Thyroid gland (tissue), 4 donors: ENCODE measurements around the gene NMBR. TPM values are rescaled to one million over a fixed set of nuclear protein-coding genes. Genes with fewer than 3 reads are reported as not detected.
"Not testable (repeated sequence)": the region's sequence is repeated elsewhere in the genome, so short reads cannot be mapped to it uniquely, and the experiment has no call there.

Experiments used
- DNase-seq, 2 donors: peaks; one replicate each; pipeline ENCODE4 v3.0.0-alpha.2; 2019
- H3K27ac ChIP-seq, 3 donors: fragments of 200-600 bp; sonication (generic); 1 replicate in 2 of 3; 2 replicates in 1 of 3; pipeline ENCODE4 v1.5.1; 2016 to 2019; ENCODE audit warnings: mild to moderate bottlenecking in 1 of 3, moderate library complexity in 1 of 3
- H3K27me3 ChIP-seq: fragments of 200-600 bp; sonication (generic); one replicate; pipeline ENCODE4 v1.5.1; 2019
- H3K36me3 ChIP-seq, 2 donors: fragments of 200-600 bp; sonication (generic); one replicate each; pipeline ENCODE4 v1.5.1; 2016 to 2019
- H3K4me1 ChIP-seq, 2 donors: fragments of 200-600 bp; sonication (generic); one replicate each; pipeline ENCODE4 v1.5.1; 2017 to 2019
- H3K4me3 ChIP-seq, 3 donors: fragments of 200-600 bp; sonication (generic); replicated peaks in 1 of 3; 1 replicate in 2 of 3; 2 replicates in 1 of 3; pipeline ENCODE4 v1.5.1; 2016; ENCODE audit warnings: mild to moderate bottlenecking in 1 of 3
- H3K9me3 ChIP-seq: fragments of 200-600 bp; sonication (generic); one replicate; pipeline ENCODE4 v1.5.1; 2017
- POLR2A ChIP-seq, 2 donors: fragments of 450-650 bp; IDR thresholded peaks; one replicate each; pipeline ENCODE4 v1.6.1; 2017; ENCODE audit warnings: antibody characterized with exemption in 2 of 2, mild to moderate bottlenecking in 2 of 2, moderate library complexity in 1 of 2
- WGBS, 2 donors: methylation state at CpG; one replicate each; pipeline ENCODE4 v1.1.5; 2017; 5-methylcytosine and 5-hydroxymethylcytosine counted together
- intact Hi-C: fragments of 100-400 bp; cut with DNase I; formaldehyde crosslinking; loops from one replicate; pipeline ENCODE4 v1.15.1; 2023
- total RNA-seq, 4 donors: library from RNA; depleted of rRNA; stranded (reverse); fragments of >200 nt; gene quantifications; one replicate each; pipeline ENCODE4 v1.2.3, GENCODE V29; 2016
- TF ChIP-seq, protein P1 (sequence below), 6 experiments: fragments of 200-600 bp in 3 of 6; fragments of 450-650 bp in 3 of 6; sonication (generic) in 3 of 6; IDR thresholded peaks; one replicate each; pipeline ENCODE4 v1.5.1; 2016 to 2019; ENCODE audit warnings: antibody characterized with exemption in 6 of 6, mild to moderate bottlenecking in 2 of 6, inconsistent platforms in 1 of 6, moderate library complexity in 1 of 6

The NMBR gene
- total RNA-seq, 4 donors from 2014 or later: 0.33 TPM; not detected in 3

DNA sequence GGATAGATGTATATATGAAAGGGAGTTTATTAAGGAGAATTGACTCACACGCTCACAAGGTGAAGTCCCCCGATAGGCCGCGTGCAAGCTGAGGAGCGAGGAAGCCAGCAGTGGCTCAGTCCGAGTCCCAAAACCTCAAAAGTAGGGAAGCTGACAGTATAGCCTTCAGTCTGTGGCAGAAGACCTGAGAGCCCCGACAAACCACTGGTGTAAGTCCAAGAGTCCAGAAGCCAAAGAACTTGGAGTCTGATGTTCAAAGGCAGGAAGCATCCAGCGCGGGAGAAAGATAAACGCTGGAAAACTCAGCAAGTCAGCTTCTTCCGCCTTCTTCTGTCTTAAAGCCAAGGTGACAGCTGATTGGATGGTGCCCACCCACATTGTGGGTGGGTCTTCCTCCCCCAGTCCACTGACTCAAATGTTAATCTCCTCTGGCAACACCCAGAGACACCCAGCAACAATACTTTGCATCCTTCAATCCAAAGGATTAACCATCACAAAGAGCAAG is 116.8 kb downstream of the NMBR start:
- no peak overlapping the region for H3K27ac ChIP-seq
- WGBS, 2 donors: 59 to 67% methylated on average over 11 of the region's 11 CpGs
- no peak for DNase-seq
- no peak for TF ChIP-seq POLR2A (IDR thresholded peaks at IDR 0.05)
- TF ChIP-seq, protein P1, sequence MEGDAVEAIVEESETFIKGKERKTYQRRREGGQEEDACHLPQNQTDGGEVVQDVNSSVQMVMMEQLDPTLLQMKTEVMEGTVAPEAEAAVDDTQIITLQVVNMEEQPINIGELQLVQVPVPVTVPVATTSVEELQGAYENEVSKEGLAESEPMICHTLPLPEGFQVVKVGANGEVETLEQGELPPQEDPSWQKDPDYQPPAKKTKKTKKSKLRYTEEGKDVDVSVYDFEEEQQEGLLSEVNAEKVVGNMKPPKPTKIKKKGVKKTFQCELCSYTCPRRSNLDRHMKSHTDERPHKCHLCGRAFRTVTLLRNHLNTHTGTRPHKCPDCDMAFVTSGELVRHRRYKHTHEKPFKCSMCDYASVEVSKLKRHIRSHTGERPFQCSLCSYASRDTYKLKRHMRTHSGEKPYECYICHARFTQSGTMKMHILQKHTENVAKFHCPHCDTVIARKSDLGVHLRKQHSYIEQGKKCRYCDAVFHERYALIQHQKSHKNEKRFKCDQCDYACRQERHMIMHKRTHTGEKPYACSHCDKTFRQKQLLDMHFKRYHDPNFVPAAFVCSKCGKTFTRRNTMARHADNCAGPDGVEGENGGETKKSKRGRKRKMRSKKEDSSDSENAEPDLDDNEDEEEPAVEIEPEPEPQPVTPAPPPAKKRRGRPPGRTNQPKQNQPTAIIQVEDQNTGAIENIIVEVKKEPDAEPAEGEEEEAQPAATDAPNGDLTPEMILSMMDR (IDR thresholded peaks at IDR 0.05): no peak
- H3K36me3 ChIP-seq: no peaks in the 10 kb centered on the region
- intact Hi-C loops: no loop called here
- H3K9me3 ChIP-seq: no peaks in the 10 kb centered on the region
- H3K4me3 ChIP-seq: no peak overlapping the region
- H3K27me3 ChIP-seq: no peaks in the 10 kb centered on the region
- H3K4me1 ChIP-seq: no peaks in the 10 kb centered on the region

DNA sequence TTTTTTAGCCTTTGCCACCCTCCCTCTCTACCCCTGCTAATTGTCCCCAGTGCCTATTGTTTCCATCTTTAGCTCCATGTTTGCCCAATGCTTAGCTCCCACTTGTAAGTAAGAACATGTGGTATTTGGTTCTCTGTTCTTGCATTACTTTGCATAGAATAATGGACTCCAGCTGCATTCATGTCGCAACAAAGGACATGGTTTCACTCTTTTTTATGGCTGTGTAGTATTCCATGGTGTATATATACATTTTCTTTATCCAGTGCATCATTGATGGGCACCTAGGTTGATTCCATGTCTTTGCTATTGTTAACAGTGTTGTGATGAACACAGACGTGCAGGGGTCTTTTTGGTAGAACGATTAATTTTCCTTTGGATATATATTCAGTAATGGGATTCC is 118.4 kb downstream of the NMBR start:
- no peak for TF ChIP-seq POLR2A (IDR thresholded peaks at IDR 0.05)
- TF ChIP-seq, protein P1 (IDR thresholded peaks at IDR 0.05): no peak
- H3K9me3 ChIP-seq: no peaks in the 10 kb centered on the region
- no peaks in the 10 kb centered on the region for H3K36me3 ChIP-seq
- no peak overlapping the region for H3K27ac ChIP-seq
- no peaks in the 10 kb centered on the region for H3K4me1 ChIP-seq
- intact Hi-C loops: no loop called here
- H3K4me3 ChIP-seq: no peak overlapping the region
- no peaks in the 10 kb centered on the region for H3K27me3 ChIP-seq
- DNase-seq: no peak
- WGBS, 2 donors: 96 to 97% methylated on average over 3 of the region's 3 CpGs

DNA sequence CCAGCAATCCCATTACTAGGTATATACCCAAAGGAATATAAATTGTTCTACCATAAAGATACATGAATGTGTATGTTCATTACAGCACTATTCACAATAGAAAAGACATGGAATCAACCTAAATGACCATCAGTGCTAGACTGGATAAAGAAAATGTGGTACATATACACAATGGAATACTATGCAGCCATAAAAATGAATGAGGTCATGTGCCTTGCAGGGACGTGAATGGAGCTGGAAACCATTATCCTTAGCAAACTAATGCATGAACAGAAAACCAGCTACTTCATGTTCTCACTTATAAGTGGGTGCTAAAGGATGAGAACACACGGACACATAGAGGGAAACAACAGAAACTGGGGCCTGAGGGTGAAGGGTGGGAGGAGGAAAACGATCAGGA is 119.1 kb downstream of the NMBR start:
- H3K27ac ChIP-seq, intact Hi-C loops, H3K9me3 ChIP-seq, H3K4me1 ChIP-seq, DNase-seq, H3K4me3 ChIP-seq, H3K36me3 ChIP-seq, H3K27me3 ChIP-seq: not testable (repeated sequence)
- WGBS, 2 donors: 77 to 83% methylated on average over 3 of the region's 3 CpGs

DNA sequence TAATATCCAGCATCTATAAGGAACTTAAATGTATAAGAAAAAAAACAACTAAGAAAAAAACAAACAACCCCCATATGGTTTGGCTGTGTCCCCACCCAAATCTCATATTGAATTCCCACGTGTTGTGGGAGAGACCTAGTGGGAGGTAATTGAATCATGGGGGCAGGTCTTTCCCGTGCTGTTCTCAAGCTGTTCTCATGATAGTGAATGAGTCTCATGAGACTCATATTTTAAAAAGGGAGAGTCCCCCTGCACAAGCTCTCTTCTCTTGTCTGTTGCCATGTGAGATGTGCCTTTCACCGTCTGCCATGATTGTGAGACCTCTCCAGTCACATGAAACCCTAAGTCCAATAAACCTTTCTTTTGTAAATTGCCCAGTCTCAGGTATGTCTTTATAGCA is 119.8 kb downstream of the NMBR start:
- WGBS, 2 donors: 73 to 82% methylated on average over 3 of the region's 3 CpGs
- TF ChIP-seq POLR2A (IDR thresholded peaks at IDR 0.05): no peak
- TF ChIP-seq, protein P1 (IDR thresholded peaks at IDR 0.05): no peak
- intact Hi-C loops: no loop called here

DNA sequence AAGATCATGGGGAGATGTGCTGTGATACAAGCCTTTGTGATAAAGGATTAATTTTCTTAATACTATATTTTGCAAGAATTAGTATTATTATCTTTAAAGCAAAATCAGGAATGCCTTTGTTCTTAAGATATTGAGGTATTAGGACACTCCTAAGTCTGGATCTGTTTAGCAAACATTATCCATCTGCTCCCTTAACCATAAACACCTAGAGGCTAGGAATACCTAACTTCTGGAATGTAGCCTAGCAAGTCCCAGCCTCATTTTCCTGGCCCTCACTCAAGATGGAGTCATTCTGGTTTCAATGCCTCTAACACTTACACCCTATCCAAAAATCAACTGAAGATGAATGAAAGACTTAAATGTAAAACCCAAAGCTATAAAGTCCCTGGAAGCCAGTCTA is 120.5 kb downstream of the NMBR start:
- no peaks in the 10 kb centered on the region for H3K4me1 ChIP-seq
- H3K9me3 ChIP-seq: no peaks in the 10 kb centered on the region
- H3K27ac ChIP-seq: no peak overlapping the region
- no peak overlapping the region for H3K4me3 ChIP-seq
- intact Hi-C loops: no loop called here
- no peaks in the 10 kb centered on the region for H3K27me3 ChIP-seq
- TF ChIP-seq POLR2A (IDR thresholded peaks at IDR 0.05): no peak
- TF ChIP-seq, protein P1 (IDR thresholded peaks at IDR 0.05): no peak
- no peaks in the 10 kb centered on the region for H3K36me3 ChIP-seq
- DNase-seq: no peak

More for the DNA sequence above, 119.8 kb downstream of the NMBR start:
- no peak for DNase-seq
- H3K36me3 ChIP-seq: no peaks in the 10 kb centered on the region
- no peak overlapping the region for H3K27ac ChIP-seq
- H3K27me3 ChIP-seq: no peaks in the 10 kb centered on the region
- H3K4me3 ChIP-seq: no peak overlapping the region
- H3K4me1 ChIP-seq: no peaks in the 10 kb centered on the region
- no peaks in the 10 kb centered on the region for H3K9me3 ChIP-seq

Other genes starting within 250 kb of the NMBR start
- not detected for gene GJE1, start 14.2 kb downstream of the NMBR start, total RNA-seq
- 10 to 100 TPM; 33.6 to 54.5 (median 47.0) TPM for gene VTA1, start 141 bp upstream of the NMBR start, total RNA-seq
- 10 to 100 TPM in 1 of 4 donors, 1 to 10 TPM in 3; 2.9 to 10.5 (median 7.1) TPM for gene ADGRG6, start 154.9 kb upstream of the NMBR start, total RNA-seq